Ascending aorta (tissue), 2 donors: ENCODE data around the gene EML6. TPM values are rescaled to one million over a fixed set of nuclear protein-coding genes. Genes with fewer than 3 reads are reported as not detected.

Experiments
- DNase-seq, 2 donors: peaks; one replicate each; pipeline ENCODE4 v3.0.0-alpha.2; 2019; ENCODE audit warnings: low spot score in 2 of 2
- H3K27ac ChIP-seq, 2 donors: fragments of 200-600 bp; sonication (generic); one replicate each; pipeline ENCODE4 v1.5.1; 2016 to 2017; ENCODE audit warnings: mild to moderate bottlenecking in 1 of 2
- H3K27me3 ChIP-seq: fragments of 200-600 bp; sonication (generic); one replicate; pipeline ENCODE4 v1.5.1; 2017
- H3K36me3 ChIP-seq, 2 donors: fragments of 200-600 bp; sonication (generic); one replicate each; pipeline ENCODE4 v1.5.1; 2016
- H3K4me1 ChIP-seq, 2 donors: fragments of 200-600 bp; sonication (generic); one replicate each; pipeline ENCODE4 v1.5.1; 2016 to 2017; ENCODE audit warnings: mild to moderate bottlenecking in 1 of 2
- H3K4me3 ChIP-seq, 2 donors: fragments of 200-600 bp; sonication (generic); one replicate each; pipeline ENCODE4 v1.5.1; 2016 to 2017; ENCODE audit warnings: mild to moderate bottlenecking in 1 of 2
- H3K9me3 ChIP-seq, 2 donors: fragments of 200-600 bp; sonication (generic); one replicate each; pipeline ENCODE4 v1.5.1; 2016
- CTCF ChIP-seq, 3 experiments: fragments of 200-600 bp in 2 of 3; fragments of 450-650 bp in 1 of 3; sonication (generic) in 2 of 3; IDR thresholded peaks; one replicate each; pipeline ENCODE4 v1.5.1; 2016 to 2019; ENCODE audit warnings: antibody characterized with exemption in 3 of 3, mild to moderate bottlenecking in 1 of 3, moderate library complexity in 1 of 3
- intact Hi-C: fragments of 100-400 bp; cut with DNase I; formaldehyde crosslinking; loops from one replicate; pipeline ENCODE4 v1.15.1; 2023
- total RNA-seq: library from RNA; depleted of rRNA; stranded (reverse); fragments of >200 nt; gene quantifications from one replicate; pipeline ENCODE4 v1.1.0, GENCODE V29; 2016

EML6 gene
- total RNA-seq, 1 donor from 2014 or later: not detected

- no peak for TF ChIP-seq CTCF (IDR thresholded peaks at IDR 0.05)
- Histone ChIP-seq H3K4me1 (no peaks in the 10 kb centered on the region), H3K9me3 (no peaks in the 10 kb centered on the region), H3K27ac (no peak overlapping the region), H3K4me3 (no peak overlapping the region), H3K27me3 (no peaks in the 10 kb centered on the region), H3K36me3 (no peaks in the 10 kb centered on the region)
- no peak for DNase-seq
- intact Hi-C loops: no loop called here
Observed at GRCh38 chr2:54716375-54716774, 7.1 kb upstream of the EML6 start.

- Histone ChIP-seq H3K27ac (no peak overlapping the region), H3K4me1 (peaks cover 0 to 6% of the 10 kb centered on the region in 2 donors), H3K36me3 (no peaks in the 10 kb centered on the region), H3K27me3 (no peaks in the 10 kb centered on the region), H3K4me3 (no peak overlapping the region), H3K9me3 (no peaks in the 10 kb centered on the region)
- intact Hi-C loops: loop anchor here (5.0 to 10.0 kb wide), 5 partner anchors 334 to 697 kb away; partner anchors contain the start of genes CCDC88A and RTN4
- no peak for TF ChIP-seq CTCF (IDR thresholded peaks at IDR 0.05)
- DNase-seq: no peak
Observed at GRCh38 chr2:54720563-54720962, 2.9 kb upstream of the EML6 start.

- Histone ChIP-seq H3K4me3 (peak overlapping the region; percentile 96), H3K4me1 (peaks cover 0 to 6% of the 10 kb centered on the region in 2 donors), H3K36me3 (no peaks in the 10 kb centered on the region), H3K27me3 (no peaks in the 10 kb centered on the region), H3K27ac (peak overlapping the region; percentile 69 to 84), H3K9me3 (no peaks in the 10 kb centered on the region)
- intact Hi-C loops: loop anchor here (1.0 to 10.0 kb wide), 8 partner anchors 266 to 752 kb away; partner anchors contain the start of genes ACYP2, CCDC88A, PSME4 and RTN4
- no peak for TF ChIP-seq CTCF (IDR thresholded peaks at IDR 0.05)
- DNase-seq: no peak
Observed at GRCh38 chr2:54722641-54723040, 821 bp upstream of the EML6 start.

GRCh38 chr2:54723996-54724559 is 616 bp downstream of the EML6 start:
- no peaks in the 10 kb centered on the region for H3K36me3 ChIP-seq

GRCh38 chr2:54724560-54725342 is 1.3 kb downstream of the EML6 start:
- H3K27ac ChIP-seq: no peak overlapping the region

More at GRCh38 chr2:54723996-54724559, 616 bp downstream of the EML6 start:
- Histone ChIP-seq H3K4me3 (peak overlapping the region; percentile 96), H3K27ac (peak overlapping the region; percentile 62 to 84), H3K4me1 (peaks cover 0 to 6% of the 10 kb centered on the region in 2 donors), H3K9me3 (no peaks in the 10 kb centered on the region), H3K27me3 (no peaks in the 10 kb centered on the region)
- intact Hi-C loops: loop anchor here (1.0 to 10.0 kb wide), 8 partner anchors 268 to 754 kb away; partner anchors contain the start of genes ACYP2, CCDC88A, PSME4 and RTN4
- DNase-seq: no peak
- TF ChIP-seq CTCF (IDR thresholded peaks at IDR 0.05): no peak

More at GRCh38 chr2:54724560-54725342, 1.3 kb downstream of the EML6 start:
- intact Hi-C loops: loop anchor here (5.0 to 10.0 kb wide), 5 partner anchors 330 to 693 kb away; partner anchors contain the start of genes CCDC88A and RTN4
- Histone ChIP-seq H3K4me1 (peaks cover 0 to 6% of the 10 kb centered on the region in 2 donors), H3K4me3 (peak overlapping the region; percentile 96), H3K27me3 (no peaks in the 10 kb centered on the region), H3K9me3 (no peaks in the 10 kb centered on the region), H3K36me3 (no peaks in the 10 kb centered on the region)
- no peak for TF ChIP-seq CTCF (IDR thresholded peaks at IDR 0.05)
- DNase-seq: peak in 1 of 2 donors; percentile 65
